ENCODE measurements around the gene PPM1D.

Gene PPM1D

GRCh38 chr17:60562421-60562820 is 37.6 kb upstream of the PPM1D start:
- peaks cover 3% of the 10 kb centered on the region; the same call in 1 of the 2 replicates for H3K36me3 ChIP-seq (ENCODE audit: low read length)
- no peaks in the 10 kb centered on the region for H3K9me2 ChIP-seq (replicated peaks; ENCODE audit: insufficient read depth, low read length)
- no peak overlapping the region for H3K4me3 ChIP-seq (ENCODE audit: insufficient read depth, low read length, poor library complexity, severe bottlenecking)
- no peaks in the 10 kb centered on the region for H3K79me2 ChIP-seq (ENCODE audit: insufficient read depth, low read length)
- H3K27me3 ChIP-seq (ENCODE audit: low read length), result no peaks in the 10 kb centered on the region
- no peaks in the 10 kb centered on the region for H4K20me1 ChIP-seq (ENCODE audit: low read depth, low read length)
- H3F3A ChIP-seq (ENCODE audit: insufficient read depth), result no peaks in the 10 kb centered on the region
- H3K9me3 ChIP-seq (ENCODE audit: insufficient read depth, low read length), result peaks cover 16% of the 10 kb centered on the region; the same call in 1 of the 2 replicates
- no peak overlapping the region for H2AFZ ChIP-seq (ENCODE audit: low read depth, low read length, severe bottlenecking)
- H3K27ac ChIP-seq (ENCODE audit: low read depth, low read length), result no peak overlapping the region
- no peak overlapping the region for H3K9ac ChIP-seq (ENCODE audit: low read length)
- TF ChIP-seq CTCF (IDR thresholded peaks at IDR 0.05; ENCODE audit: insufficient read depth, low read length, poor library complexity, severe bottlenecking) (no peak), EZH2phosphoT487 (conservative IDR thresholded peaks at IDR 0.05; ENCODE audit: low read length) (no peak)
- H3K4me2 ChIP-seq (ENCODE audit: low read depth, low read length, poor library complexity, severe bottlenecking), result no peak overlapping the region

GRCh38 chr17:60563743-60564142 is 36.2 kb upstream of the PPM1D start:
- TF ChIP-seq EZH2phosphoT487 (conservative IDR thresholded peaks at IDR 0.05; ENCODE audit: low read length) (no peak), CTCF (IDR thresholded peaks at IDR 0.05; ENCODE audit: insufficient read depth, low read length, poor library complexity, severe bottlenecking) (no peak)
- no peak overlapping the region for H3K4me3 ChIP-seq (ENCODE audit: insufficient read depth, low read length, poor library complexity, severe bottlenecking)
- no peak overlapping the region for H2AFZ ChIP-seq (ENCODE audit: low read depth, low read length, severe bottlenecking)
- no peaks in the 10 kb centered on the region for H3K36me3 ChIP-seq (ENCODE audit: low read length)
- H3K9ac ChIP-seq (ENCODE audit: low read length), result no peak overlapping the region
- no peaks in the 10 kb centered on the region for H3F3A ChIP-seq (ENCODE audit: insufficient read depth)
- H3K79me2 ChIP-seq (ENCODE audit: insufficient read depth, low read length), result no peaks in the 10 kb centered on the region
- no peaks in the 10 kb centered on the region for H4K20me1 ChIP-seq (ENCODE audit: low read depth, low read length)
- no peak overlapping the region for H3K27ac ChIP-seq (ENCODE audit: low read depth, low read length)
- H3K27me3 ChIP-seq (ENCODE audit: low read length), result no peaks in the 10 kb centered on the region
- H3K4me2 ChIP-seq (ENCODE audit: low read depth, low read length, poor library complexity, severe bottlenecking), result no peak overlapping the region
- H3K9me2 ChIP-seq (replicated peaks; ENCODE audit: insufficient read depth, low read length), result no peaks in the 10 kb centered on the region
- peaks cover 3% of the 10 kb centered on the region; the same call in 1 of the 2 replicates for H3K9me3 ChIP-seq (ENCODE audit: insufficient read depth, low read length)

- Histone ChIP-seq H3K36me3 (ENCODE audit: low read length) (no peaks in the 10 kb centered on the region), H3F3A (ENCODE audit: insufficient read depth) (no peaks in the 10 kb centered on the region), H3K79me2 (ENCODE audit: insufficient read depth, low read length) (no peaks in the 10 kb centered on the region), H2AFZ (ENCODE audit: low read depth, low read length, severe bottlenecking) (no peak overlapping the region), H3K9me2 (replicated peaks; ENCODE audit: insufficient read depth, low read length) (no peaks in the 10 kb centered on the region), H3K4me2 (ENCODE audit: low read depth, low read length, poor library complexity, severe bottlenecking) (no peak overlapping the region), H3K4me3 (ENCODE audit: insufficient read depth, low read length, poor library complexity, severe bottlenecking) (no peak overlapping the region), H3K9ac (ENCODE audit: low read length) (no peak overlapping the region), H3K27me3 (ENCODE audit: low read length) (no peaks in the 10 kb centered on the region), H3K27ac (ENCODE audit: low read depth, low read length) (no peak overlapping the region), H3K9me3 (ENCODE audit: insufficient read depth, low read length) (no peaks in the 10 kb centered on the region), H4K20me1 (ENCODE audit: low read depth, low read length) (no peaks in the 10 kb centered on the region)
- no peak for TF ChIP-seq CTCF (IDR thresholded peaks at IDR 0.05; ENCODE audit: insufficient read depth, low read length, poor library complexity, severe bottlenecking)
- no peak for TF ChIP-seq EZH2phosphoT487 (conservative IDR thresholded peaks at IDR 0.05; ENCODE audit: low read length)
Observed at GRCh38 chr17:60565233-60565632, 34.8 kb upstream of the PPM1D start.
